HepG2 (cell line): Measurements from ENCODE around the gene SORL1-AS1.

Source experiments
- GABPB1 ChIP-seq: IDR thresholded peaks from 2 replicates; pipeline ENCODE4 v1.6.1; 2016; ENCODE audit warnings: mild to moderate bottlenecking, missing genetic modification reagents, moderate library complexity, missing compliant biosample characterization
- HOXD1 ChIP-seq: sonication (generic); formaldehyde crosslinking; IDR thresholded peaks from 2 replicates; pipeline ENCODE4 v1.5.0; 2020; ENCODE audit warnings: missing genetic modification reagents
- MATR3 ChIP-seq: sonication (generic); formaldehyde crosslinking; IDR thresholded peaks from 2 replicates; pipeline ENCODE4 v1.4.0; 2020; ENCODE audit warnings: missing genetic modification reagents
- NRL ChIP-seq: sonication (generic); formaldehyde crosslinking; IDR thresholded peaks from 2 replicates; pipeline ENCODE4 v1.5.0; 2020; ENCODE audit warnings: missing genetic modification reagents, mild to moderate bottlenecking, moderate library complexity, borderline replicate concordance
- PHF20 ChIP-seq: sonication (generic); formaldehyde crosslinking; IDR thresholded peaks from 2 replicates; pipeline ENCODE4 v1.5.0; 2020; ENCODE audit warnings: mild to moderate bottlenecking, missing genetic modification reagents
- RELA ChIP-seq: sonication (generic); formaldehyde crosslinking; IDR thresholded peaks from 2 replicates; pipeline ENCODE4 v1.4.0; 2020; ENCODE audit warnings: missing genetic modification reagents
- RFX5 ChIP-seq: IDR thresholded peaks from 2 replicates; pipeline ENCODE4 v1.6.1; 2011; ENCODE audit warnings: low read depth, low read length, improper control_type of control experiment
- TAF15 ChIP-seq: fragments of 200-400 bp; formaldehyde crosslinking; IDR thresholded peaks from one replicate; pipeline ENCODE4 v1.6.1; 2018; ENCODE audit warnings: mild to moderate bottlenecking, low read depth, low read length; ENCODE audit not compliant: poor library complexity, severe bottlenecking
- TARDBP ChIP-seq: sonication (generic); formaldehyde crosslinking; IDR thresholded peaks from 2 replicates; pipeline ENCODE4 v1.8.0; 2022; ENCODE audit warnings: mild to moderate bottlenecking, missing genetic modification reagents
- TBX2 ChIP-seq: sonication (generic); formaldehyde crosslinking; IDR thresholded peaks from 2 replicates; pipeline ENCODE4 v1.5.0; 2020; ENCODE audit warnings: missing genetic modification reagents, mild to moderate bottlenecking, borderline replicate concordance
- TOE1 ChIP-seq: sonication (generic); formaldehyde crosslinking; IDR thresholded peaks from 2 replicates; pipeline ENCODE4 v1.4.0; 2020; ENCODE audit warnings: mild to moderate bottlenecking, missing genetic modification reagents
- TP53 ChIP-seq: sonication (generic); formaldehyde crosslinking; conservative IDR thresholded peaks from 2 replicates; pipeline ENCODE4 v1.4.0; 2020; ENCODE audit warnings: missing genetic modification reagents
- YY1 ChIP-seq: IDR thresholded peaks from 2 replicates; pipeline ENCODE4 v1.6.1; 2011; ENCODE audit warnings: low read length, low read depth, moderate library complexity, mild to moderate bottlenecking; ENCODE audit not compliant: insufficient read depth, insufficient replicate concordance
- ZBTB14 ChIP-seq: sonication (generic); formaldehyde crosslinking; IDR thresholded peaks from 2 replicates; pipeline ENCODE4 v1.4.0; 2020; ENCODE audit warnings: missing genetic modification reagents
- ZNF205 ChIP-seq: IDR thresholded peaks from 2 replicates; pipeline ENCODE4 v1.6.1; 2018; ENCODE audit warnings: missing biosample characterization, missing genetic modification reagents
- ZNF24 ChIP-seq: fragments of 450-650 bp; IDR thresholded peaks from 2 replicates; pipeline ENCODE4 v1.6.1; 2017; ENCODE audit warnings: antibody characterized with exemption, mild to moderate bottlenecking
- ZNF547 ChIP-seq: sonication (generic); formaldehyde crosslinking; IDR thresholded peaks from 2 replicates; pipeline ENCODE4 v1.5.1; 2020; ENCODE audit warnings: mild to moderate bottlenecking, missing genetic modification reagents
- ZNF552 ChIP-seq: sonication (generic); formaldehyde crosslinking; IDR thresholded peaks from 2 replicates; pipeline ENCODE4 v1.9.0; 2022; ENCODE audit warnings: missing genetic modification reagents, mild to moderate bottlenecking, borderline replicate concordance
- ZNF557 ChIP-seq: sonication (generic); formaldehyde crosslinking; IDR thresholded peaks from 2 replicates; pipeline ENCODE4 v1.4.0; 2020; ENCODE audit warnings: missing genetic modification reagents
- ZNF564 ChIP-seq: sonication (generic); formaldehyde crosslinking; IDR thresholded peaks from 2 replicates; pipeline ENCODE4 v1.8.1; 2023; ENCODE audit warnings: mild to moderate bottlenecking, missing genetic modification reagents
- ZNF777 ChIP-seq: sonication (generic); formaldehyde crosslinking; IDR thresholded peaks from 2 replicates; pipeline ENCODE4 v1.4.0; 2020; ENCODE audit warnings: missing genetic modification reagents
- TF ChIP-seq, protein P1 (sequence below): sonication (generic); formaldehyde crosslinking; IDR thresholded peaks from 2 replicates; pipeline ENCODE4 v1.4.0; 2020; ENCODE audit warnings: mild to moderate bottlenecking, missing genetic modification reagents, borderline replicate concordance
- TF ChIP-seq, protein P2 (sequence below): IDR thresholded peaks from 2 replicates; pipeline ENCODE4 v1.6.1; 2016
- TF ChIP-seq, protein P3 (sequence below): sonication (generic); formaldehyde crosslinking; IDR thresholded peaks from 2 replicates; pipeline ENCODE4 v1.5.0; 2020; ENCODE audit warnings: missing genetic modification reagents

The SORL1-AS1 gene

GRCh38 chr11:121451986-121452608, 670 bp downstream of the SORL1-AS1 start, which contains the start of gene SORL1 (continued):
- TF ChIP-seq, protein P1, sequence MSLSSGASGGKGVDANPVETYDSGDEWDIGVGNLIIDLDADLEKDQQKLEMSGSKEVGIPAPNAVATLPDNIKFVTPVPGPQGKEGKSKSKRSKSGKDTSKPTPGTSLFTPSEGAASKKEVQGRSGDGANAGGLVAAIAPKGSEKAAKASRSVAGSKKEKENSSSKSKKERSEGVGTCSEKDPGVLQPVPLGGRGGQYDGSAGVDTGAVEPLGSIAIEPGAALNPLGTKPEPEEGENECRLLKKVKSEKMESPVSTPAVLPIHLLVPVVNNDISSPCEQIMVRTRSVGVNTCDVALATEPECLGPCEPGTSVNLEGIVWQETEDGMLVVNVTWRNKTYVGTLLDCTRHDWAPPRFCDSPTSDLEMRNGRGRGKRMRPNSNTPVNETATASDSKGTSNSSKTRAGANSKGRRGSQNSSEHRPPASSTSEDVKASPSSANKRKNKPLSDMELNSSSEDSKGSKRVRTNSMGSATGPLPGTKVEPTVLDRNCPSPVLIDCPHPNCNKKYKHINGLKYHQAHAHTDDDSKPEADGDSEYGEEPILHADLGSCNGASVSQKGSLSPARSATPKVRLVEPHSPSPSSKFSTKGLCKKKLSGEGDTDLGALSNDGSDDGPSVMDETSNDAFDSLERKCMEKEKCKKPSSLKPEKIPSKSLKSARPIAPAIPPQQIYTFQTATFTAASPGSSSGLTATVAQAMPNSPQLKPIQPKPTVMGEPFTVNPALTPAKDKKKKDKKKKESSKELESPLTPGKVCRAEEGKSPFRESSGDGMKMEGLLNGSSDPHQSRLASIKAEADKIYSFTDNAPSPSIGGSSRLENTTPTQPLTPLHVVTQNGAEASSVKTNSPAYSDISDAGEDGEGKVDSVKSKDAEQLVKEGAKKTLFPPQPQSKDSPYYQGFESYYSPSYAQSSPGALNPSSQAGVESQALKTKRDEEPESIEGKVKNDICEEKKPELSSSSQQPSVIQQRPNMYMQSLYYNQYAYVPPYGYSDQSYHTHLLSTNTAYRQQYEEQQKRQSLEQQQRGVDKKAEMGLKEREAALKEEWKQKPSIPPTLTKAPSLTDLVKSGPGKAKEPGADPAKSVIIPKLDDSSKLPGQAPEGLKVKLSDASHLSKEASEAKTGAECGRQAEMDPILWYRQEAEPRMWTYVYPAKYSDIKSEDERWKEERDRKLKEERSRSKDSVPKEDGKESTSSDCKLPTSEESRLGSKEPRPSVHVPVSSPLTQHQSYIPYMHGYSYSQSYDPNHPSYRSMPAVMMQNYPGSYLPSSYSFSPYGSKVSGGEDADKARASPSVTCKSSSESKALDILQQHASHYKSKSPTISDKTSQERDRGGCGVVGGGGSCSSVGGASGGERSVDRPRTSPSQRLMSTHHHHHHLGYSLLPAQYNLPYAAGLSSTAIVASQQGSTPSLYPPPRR = no peak
- TF ChIP-seq TARDBP (CRISPR knock-in tag) (no peak), ZNF547 (CRISPR knock-in tag) (peak; percentile 85; the same call in 1 of the 2 replicates), MATR3 (CRISPR knock-in tag) (no peak), NRL (peak; percentile 51; the same call in 1 of the 2 replicates), ZNF24 (no peak), TP53 (no peak), TAF15 (no peak), RELA (CRISPR knock-in tag) (peak; percentile 41; the same call in 1 of the 2 replicates), TOE1 (CRISPR knock-in tag) (no peak), ZNF552 (no peak), ZNF557 (CRISPR knock-in tag) (no peak), TBX2 (CRISPR knock-in tag) (peak; percentile 22; the same call in 1 of the 2 replicates), ZBTB14 (CRISPR knock-in tag) (peak; percentile 93), ZNF205 (CRISPR knock-in tag) (no peak), YY1 (peak; percentile 91), GABPB1 (CRISPR knock-in tag) (peak; percentile 68; the same call in 1 of the 2 replicates), HOXD1 (CRISPR knock-in tag) (peak; percentile 68; the same call in 1 of the 2 replicates), PHF20 (CRISPR knock-in tag) (no peak), ZNF777 (CRISPR knock-in tag) (peak; percentile 51), RFX5 (no peak), ZNF564 (CRISPR knock-in tag) (peak; percentile 68)
- TF ChIP-seq, protein P2, sequence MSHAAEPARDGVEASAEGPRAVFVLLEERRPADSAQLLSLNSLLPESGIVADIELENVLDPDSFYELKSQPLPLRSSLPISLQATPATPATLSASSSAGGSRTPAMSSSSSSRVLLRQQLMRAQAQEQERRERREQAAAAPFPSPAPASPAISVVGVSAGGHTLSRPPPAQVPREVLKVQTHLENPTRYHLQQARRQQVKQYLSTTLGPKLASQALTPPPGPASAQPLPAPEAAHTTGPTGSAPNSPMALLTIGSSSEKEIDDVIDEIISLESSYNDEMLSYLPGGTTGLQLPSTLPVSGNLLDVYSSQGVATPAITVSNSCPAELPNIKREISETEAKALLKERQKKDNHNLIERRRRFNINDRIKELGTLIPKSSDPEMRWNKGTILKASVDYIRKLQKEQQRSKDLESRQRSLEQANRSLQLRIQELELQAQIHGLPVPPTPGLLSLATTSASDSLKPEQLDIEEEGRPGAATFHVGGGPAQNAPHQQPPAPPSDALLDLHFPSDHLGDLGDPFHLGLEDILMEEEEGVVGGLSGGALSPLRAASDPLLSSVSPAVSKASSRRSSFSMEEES = no peak
- TF ChIP-seq, protein P3, sequence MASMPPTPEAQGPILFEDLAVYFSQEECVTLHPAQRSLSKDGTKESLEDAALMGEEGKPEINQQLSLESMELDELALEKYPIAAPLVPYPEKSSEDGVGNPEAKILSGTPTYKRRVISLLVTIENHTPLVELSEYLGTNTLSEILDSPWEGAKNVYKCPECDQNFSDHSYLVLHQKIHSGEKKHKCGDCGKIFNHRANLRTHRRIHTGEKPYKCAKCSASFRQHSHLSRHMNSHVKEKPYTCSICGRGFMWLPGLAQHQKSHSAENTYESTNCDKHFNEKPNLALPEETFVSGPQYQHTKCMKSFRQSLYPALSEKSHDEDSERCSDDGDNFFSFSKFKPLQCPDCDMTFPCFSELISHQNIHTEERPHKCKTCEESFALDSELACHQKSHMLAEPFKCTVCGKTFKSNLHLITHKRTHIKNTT (CRISPR knock-in tag) = no peak
